Adrenal gland (tissue), 12 donors: ENCODE measurements around the gene AGRN. TPM values are rescaled to one million over a fixed set of nuclear protein-coding genes. Genes with fewer than 3 reads are reported as not detected.

Source experiments
- DNase-seq, 7 donors: peaks; one replicate each; pipeline ENCODE4 v3.0.0-alpha.2; 2019 to 2020
- H3K27ac ChIP-seq, 5 donors: fragments of 200-600 bp; sonication (generic) in 4 of 5; 1 replicate in 3 of 5; 2 replicates in 2 of 5; pipeline versions ENCODE4 v1.5.1 to v1.8.0; 2016 to 2020; ENCODE audit warnings: mild to moderate bottlenecking in 1 of 5
- H3K27me3 ChIP-seq: fragments of 200-600 bp; 2 replicates; pipeline ENCODE4 v1.8.0; 2021
- H3K36me3 ChIP-seq, 2 donors: fragments of 200-600 bp; replicated peaks in 1 of 2; 1 replicate in 1 of 2; 2 replicates in 1 of 2; pipeline versions ENCODE4 v1.5.1 to v1.8.0; 2018 to 2022
- H3K4me1 ChIP-seq, 2 donors: fragments of 200-600 bp; replicated peaks in 1 of 2; 1 replicate in 1 of 2; 2 replicates in 1 of 2; pipeline versions ENCODE4 v1.5.1 to v1.8.0; 2018 to 2021
- H3K4me3 ChIP-seq, 4 donors: fragments of 200-600 bp; sonication (generic) in 3 of 4; one replicate each; pipeline ENCODE4 v1.5.1; 2016 to 2018
- H3K9me3 ChIP-seq, 3 donors: fragments of 200-600 bp; sonication (generic) in 1 of 3; replicated peaks in 1 of 3; 1 replicate in 2 of 3; 2 replicates in 1 of 3; pipeline versions ENCODE4 v1.5.1 to v1.8.0; 2016 to 2021
- POLR2A ChIP-seq, 2 donors: fragments of 450-650 bp; IDR thresholded peaks; one replicate each; pipeline ENCODE4 v1.6.1; 2017; ENCODE audit warnings: antibody characterized with exemption in 2 of 2, mild to moderate bottlenecking in 2 of 2, moderate library complexity in 1 of 2
- WGBS, 4 donors: extraction: QIAGEN DNeasy Blood & Tissue Kit in 2 of 4; methylation state at CpG; one replicate each; pipeline versions ENCODE4 v1.1.5 to v1.1.7; 2013 to 2017; 5-methylcytosine and 5-hydroxymethylcytosine counted together
- intact Hi-C, 2 donors: fragments of 100-400 bp; cut with DNase I; formaldehyde crosslinking; loops; one replicate each; pipeline versions ENCODE4 v1.14.1 to v1.15.0; 2022 to 2023
- polyA plus RNA-seq, 3 donors: library from polyadenylated mRNA; stranded (reverse); fragments of 200-250 nt in 2 of 3; fragments of 350-450 nt in 1 of 3; fragmentation: Illumina TruSeq in 1 of 3; extraction: RNeasy Lipid Tissue Mini Kit (QIAGEN cat#74804) in 1 of 3; gene quantifications; one replicate each; pipeline ENCODE4 v1.2.3, GENCODE V29; 2013 to 2014
- total RNA-seq, 9 donors: library from RNA; depleted of rRNA in 4 of 9; stranded (reverse); fragments of >200 nt in 4 of 9; fragments of 120-200 nt in 1 of 9; fragmentation: NEBNext Ultra II Directional in 1 of 9; extraction: Animal tissue kit (Norgen Biotek cat#: 25700) in 1 of 9; gene quantifications; one replicate each; pipeline versions ENCODE4 v1.1.0 to v1.2.4, GENCODE V29; 2013 to 2023
- TF ChIP-seq, protein P1 (sequence below), 6 experiments: fragments of 450-650 bp in 4 of 6; fragments of 200-600 bp in 2 of 6; sonication (generic) in 1 of 6; IDR thresholded peaks; 1 replicate in 5 of 6; 2 replicates in 1 of 6; pipeline versions ENCODE4 v1.5.1 to v1.8.0; 2016 to 2021; ENCODE audit warnings: antibody characterized with exemption in 6 of 6, mild to moderate bottlenecking in 2 of 6, moderate library complexity in 1 of 6
- donor health status: healthy with polysubstance abuse.
- donor health status: Bipolar disorder and iron deficiency.
- donor health status: DM: yes; HTN: yes; CAD: no.
- donor health status: DM: no; HTN: no; CAD: no.
- donor health status: DM: no; HTN: no; CAD: no.
- donor health status: DM: yes; HTN: yes; CAD: no.

AGRN gene
- total and polyA plus RNA-seq, 12 donors = 2.2 to 27.8 (median 11.8) TPM

DNA sequence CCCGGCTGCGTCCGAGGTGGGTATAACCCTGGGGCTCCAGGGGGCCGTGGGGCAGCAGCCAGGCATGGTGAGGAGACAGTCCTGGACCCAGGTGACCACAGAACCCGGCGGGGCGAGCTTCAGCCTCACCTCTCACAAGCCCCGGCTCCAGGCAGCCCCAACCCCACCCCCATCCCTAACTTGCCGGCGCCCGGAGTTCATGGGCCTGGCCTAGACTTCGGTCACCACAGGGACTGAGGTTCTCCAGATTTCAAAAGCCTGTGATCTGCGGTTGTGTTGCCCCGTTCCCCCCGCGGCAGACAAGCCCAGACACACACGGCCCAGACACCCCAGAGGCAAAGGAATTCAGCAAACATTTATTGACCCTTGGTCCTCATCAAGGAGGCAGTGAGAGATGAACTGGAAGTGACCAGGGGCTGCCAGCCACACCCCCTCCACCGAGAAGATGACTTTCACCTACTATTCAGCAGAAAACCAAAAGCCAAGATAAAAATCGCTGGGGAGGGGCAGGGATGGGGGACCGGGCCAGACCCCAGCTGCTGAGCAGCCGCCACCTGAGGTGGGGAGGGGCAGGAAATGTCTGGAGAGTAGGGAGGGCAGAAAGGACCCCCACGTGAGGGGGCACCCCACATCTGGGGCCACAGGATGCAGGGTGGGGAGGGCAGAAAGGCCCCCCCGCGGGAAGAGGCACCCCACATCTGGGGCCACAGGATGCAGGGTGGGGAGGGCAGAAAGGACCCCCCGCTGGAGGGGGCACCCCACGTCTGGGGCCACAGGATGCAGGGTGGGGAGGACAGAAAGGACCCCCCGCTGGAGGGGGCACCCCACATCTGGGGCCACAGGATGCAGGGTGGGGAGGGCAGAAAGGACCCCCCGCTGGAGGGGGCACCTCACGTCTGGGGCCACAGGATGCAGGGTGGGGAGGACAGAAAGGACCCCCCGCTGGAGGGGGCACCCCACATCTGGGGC lies 24.0 kb upstream of the AGRN start:
- intact Hi-C loops = no loop called here
- 29 to 54% (median 38%) methylated on average over 11 to 29 of the region's 30 CpGs for WGBS, 4 donors
- Histone ChIP-seq H3K36me3 (no peaks in the 10 kb centered on the region), H3K9me3 (no peaks in the 10 kb centered on the region), H3K27me3 (peaks cover 44% of the 10 kb centered on the region), H3K4me3 (no peak overlapping the region), H3K27ac (no peak overlapping the region), H3K4me1 (peaks cover 4 to 22% of the 10 kb centered on the region in 2 donors)
- DNase-seq = no peak
- TF ChIP-seq, protein P1, sequence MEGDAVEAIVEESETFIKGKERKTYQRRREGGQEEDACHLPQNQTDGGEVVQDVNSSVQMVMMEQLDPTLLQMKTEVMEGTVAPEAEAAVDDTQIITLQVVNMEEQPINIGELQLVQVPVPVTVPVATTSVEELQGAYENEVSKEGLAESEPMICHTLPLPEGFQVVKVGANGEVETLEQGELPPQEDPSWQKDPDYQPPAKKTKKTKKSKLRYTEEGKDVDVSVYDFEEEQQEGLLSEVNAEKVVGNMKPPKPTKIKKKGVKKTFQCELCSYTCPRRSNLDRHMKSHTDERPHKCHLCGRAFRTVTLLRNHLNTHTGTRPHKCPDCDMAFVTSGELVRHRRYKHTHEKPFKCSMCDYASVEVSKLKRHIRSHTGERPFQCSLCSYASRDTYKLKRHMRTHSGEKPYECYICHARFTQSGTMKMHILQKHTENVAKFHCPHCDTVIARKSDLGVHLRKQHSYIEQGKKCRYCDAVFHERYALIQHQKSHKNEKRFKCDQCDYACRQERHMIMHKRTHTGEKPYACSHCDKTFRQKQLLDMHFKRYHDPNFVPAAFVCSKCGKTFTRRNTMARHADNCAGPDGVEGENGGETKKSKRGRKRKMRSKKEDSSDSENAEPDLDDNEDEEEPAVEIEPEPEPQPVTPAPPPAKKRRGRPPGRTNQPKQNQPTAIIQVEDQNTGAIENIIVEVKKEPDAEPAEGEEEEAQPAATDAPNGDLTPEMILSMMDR (IDR thresholded peaks at IDR 0.05) = no peak
- no peak for TF ChIP-seq POLR2A (IDR thresholded peaks at IDR 0.05)

DNA sequence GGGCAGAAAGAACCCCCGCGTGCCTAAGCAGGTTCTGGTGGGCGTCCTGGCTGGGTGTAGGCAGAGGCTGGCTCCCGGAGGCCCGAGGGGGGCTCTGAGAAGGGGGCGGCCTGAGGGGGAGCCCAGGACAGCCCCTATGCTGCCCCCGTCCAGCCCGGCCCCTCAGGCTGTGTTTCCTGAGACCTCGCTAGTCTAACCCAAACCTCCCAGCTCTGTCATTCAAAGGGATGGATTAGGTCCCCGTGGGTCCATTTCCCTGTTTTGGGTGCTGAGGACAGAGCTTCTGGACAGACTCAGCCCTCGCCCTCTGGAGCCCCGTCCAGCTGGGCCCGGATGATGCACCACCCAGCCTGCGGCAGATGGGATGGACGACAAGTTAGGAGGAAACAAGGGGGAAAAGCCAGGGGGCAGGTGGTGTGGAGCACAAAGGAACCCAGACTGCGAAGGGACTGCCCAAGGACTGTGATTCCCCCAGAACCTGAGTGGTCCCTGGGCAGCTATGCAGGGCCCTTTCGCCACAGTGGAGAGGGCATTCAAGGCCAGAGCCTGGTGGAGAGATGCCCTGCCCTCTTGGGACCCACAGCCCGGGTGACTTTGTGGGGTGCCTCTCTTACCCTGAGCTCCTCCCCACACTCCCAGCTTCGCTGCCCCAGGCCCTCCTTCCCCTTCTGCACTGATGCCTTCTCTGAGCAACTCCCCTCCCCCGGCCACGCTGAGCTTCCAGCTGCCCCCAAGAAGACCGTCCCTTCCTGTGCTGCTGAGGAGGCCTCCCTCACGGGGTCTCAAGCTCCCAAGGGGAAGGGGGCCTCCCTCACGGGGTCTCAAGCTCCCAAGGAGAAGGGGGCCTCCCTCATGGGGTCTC lies 22.8 kb upstream of the AGRN start:
- intact Hi-C loops = no loop called here
- no peak overlapping the region for H3K27ac ChIP-seq
- no peak overlapping the region for H3K4me3 ChIP-seq
- H3K9me3 ChIP-seq = no peaks in the 10 kb centered on the region
- 47 to 56% (median 53%) methylated on average over 9 to 24 of the region's 24 CpGs for WGBS, 4 donors
- H3K36me3 ChIP-seq = no peaks in the 10 kb centered on the region
- TF ChIP-seq, protein P1 (IDR thresholded peaks at IDR 0.05) = no peak
- TF ChIP-seq POLR2A (IDR thresholded peaks at IDR 0.05) = no peak
- peaks cover 4 to 32% of the 10 kb centered on the region in 2 donors for H3K4me1 ChIP-seq
- H3K27me3 ChIP-seq = peaks cover 52% of the 10 kb centered on the region
- no peak for DNase-seq

DNA sequence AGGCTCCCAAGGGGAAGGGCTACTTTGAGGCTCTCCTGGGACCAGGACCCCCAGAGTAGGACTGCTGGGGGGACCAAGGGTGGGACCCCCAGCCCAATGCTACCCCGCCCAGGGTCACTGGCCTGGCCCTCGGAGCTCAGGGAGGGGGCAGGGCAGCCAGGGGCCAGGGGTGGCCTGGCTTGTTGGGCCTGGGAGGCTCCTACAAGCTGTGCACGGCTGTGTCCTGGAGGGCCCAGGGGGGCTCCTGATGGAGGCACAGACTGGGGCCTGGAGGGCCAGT lies 22.3 kb upstream of the AGRN start:
- Histone ChIP-seq H3K36me3 (no peaks in the 10 kb centered on the region), H3K4me3 (no peak overlapping the region), H3K9me3 (no peaks in the 10 kb centered on the region), H3K27me3 (peaks cover 52% of the 10 kb centered on the region), H3K4me1 (peaks cover 4 to 32% of the 10 kb centered on the region in 2 donors), H3K27ac (no peak overlapping the region)
- WGBS, 4 donors = 39 to 80% (median 49%) methylated on average over 1 to 3 of the region's 3 CpGs; no CpG with 5 or more reads in 1 of the 4 donors
- TF ChIP-seq POLR2A (IDR thresholded peaks at IDR 0.05) = no peak
- TF ChIP-seq, protein P1 (IDR thresholded peaks at IDR 0.05) = no peak
- intact Hi-C loops = no loop called here
- no peak for DNase-seq
